K562 (cell line): ENCODE results near the gene ALDH5A1.

Experiments
- BCOR ChIP-seq: fragments of 450-650 bp; IDR thresholded peaks from 2 replicates; pipeline ENCODE4 v1.6.1; 2016
- CHD1 ChIP-seq: fragments of 200-600 bp; sonication (generic); IDR thresholded peaks from one replicate; pipeline ENCODE4 v1.6.1; 2012; ENCODE audit warnings: mild to moderate bottlenecking, moderate library complexity, low read length, inconsistent platforms
- CTCF ChIP-seq, 3 experiments: IDR thresholded peaks in 2 of 3; conservative IDR thresholded peaks in 1 of 3; 2 replicates each; pipeline ENCODE4 v1.5.1; 2011 to 2012; ENCODE audit warnings: low read length in 3 of 3, mild to moderate bottlenecking in 3 of 3, control low read depth in 2 of 3, improper control_type of control experiment in 1 of 3, inconsistent platforms in 1 of 3, low read depth in 1 of 3, mixed read lengths in 1 of 3, moderate library complexity in 1 of 3; ENCODE audit not compliant: insufficient read depth in 2 of 3
- EP300 ChIP-seq: IDR thresholded peaks from 2 replicates; pipeline ENCODE4 v1.6.1; 2012; ENCODE audit warnings: low read length, improper control_type of control experiment
- FOXK2 ChIP-seq, 2 experiments: fragments of 450-650 bp; IDR thresholded peaks in 1 of 2; conservative IDR thresholded peaks in 1 of 2; 2 replicates each; pipeline ENCODE4 v1.6.1; 2016; ENCODE audit warnings: low read depth in 2 of 2, mild to moderate bottlenecking in 1 of 2
- MNT ChIP-seq, 2 experiments: fragments of 450-650 bp; conservative IDR thresholded peaks; 2 replicates each; pipeline ENCODE4 v1.6.1; 2017; ENCODE audit warnings: mild to moderate bottlenecking in 2 of 2, moderate library complexity in 2 of 2
- NCOR1 ChIP-seq: fragments of 450-650 bp; IDR thresholded peaks from 2 replicates; pipeline ENCODE4 v1.6.1; 2016; ENCODE audit warnings: mild to moderate bottlenecking, moderate library complexity
- NFE2L1 ChIP-seq: fragments of 450-650 bp; IDR thresholded peaks from 2 replicates; pipeline ENCODE4 v1.6.1; 2016; ENCODE audit warnings: missing genetic modification characterization, low read depth, mild to moderate bottlenecking, missing compliant biosample characterization, moderate library complexity, borderline replicate concordance
- POU5F1 ChIP-seq: fragments of 150-350 bp; IDR thresholded peaks from 2 replicates; pipeline ENCODE4 v1.6.1; 2014; ENCODE audit warnings: borderline replicate concordance, low read length, low read depth, mild to moderate bottlenecking; ENCODE audit not compliant: partially characterized antibody
- REST ChIP-seq, 2 experiments: fragments of 450-650 bp; formaldehyde crosslinking in 1 of 2; IDR thresholded peaks; 2 replicates each; pipeline versions ENCODE4 v1.4.0 to v1.6.1; 2014 to 2020; ENCODE audit warnings: mild to moderate bottlenecking in 2 of 2, borderline replicate concordance in 1 of 2, low read depth in 1 of 2
- SIRT6 ChIP-seq: IDR thresholded peaks from one replicate; pipeline ENCODE4 v1.6.1; 2012; ENCODE audit warnings: low read depth, mild to moderate bottlenecking, control low read depth, inconsistent platforms, low read length, moderate library complexity
- ZNF274 ChIP-seq: IDR thresholded peaks from 2 replicates; pipeline ENCODE4 v1.6.1; 2011; ENCODE audit warnings: low read depth, mild to moderate bottlenecking, low read length, moderate library complexity, borderline replicate concordance

GRCh38 chr6:24540197-24540596 is 45.4 kb downstream of the ALDH5A1 start:
- TF ChIP-seq CTCF (IDR thresholded peaks at IDR 0.05 in 2 of 3, conservative IDR thresholded peaks at IDR 0.05 in 1 of 3; ENCODE audit: insufficient read depth in 2 of 3, low read depth in 1 of 3, low read length in 3 of 3) (no peak), NFE2L1 (tag) (no peak), SIRT6 (no peak), EP300 (no peak), FOXK2 (conservative IDR thresholded peaks at IDR 0.05 in 1 of 2, IDR thresholded peaks at IDR 0.05 in 1 of 2; ENCODE audit: low read depth in 2 of 2) (no peak), NCOR1 (no peak), POU5F1 (no peak), REST (IDR thresholded peaks at IDR 0.05; ENCODE audit: borderline replicate concordance) (no peak), REST (CRISPR knock-in tag; IDR thresholded peaks at IDR 0.05; ENCODE audit: low read depth) (no peak), CHD1 (no peak), MNT (conservative IDR thresholded peaks at IDR 0.05) (no peak), ZNF274 (no peak), BCOR (no peak)
